Right kidney (tissue), 1 donor: ENCODE results near the gene HSD17B8.

ENCODE experiments used
- DNase-seq: peaks from one replicate; pipeline ENCODE4 v3.0.0-alpha.2; 2016

Gene HSD17B8

DNA sequence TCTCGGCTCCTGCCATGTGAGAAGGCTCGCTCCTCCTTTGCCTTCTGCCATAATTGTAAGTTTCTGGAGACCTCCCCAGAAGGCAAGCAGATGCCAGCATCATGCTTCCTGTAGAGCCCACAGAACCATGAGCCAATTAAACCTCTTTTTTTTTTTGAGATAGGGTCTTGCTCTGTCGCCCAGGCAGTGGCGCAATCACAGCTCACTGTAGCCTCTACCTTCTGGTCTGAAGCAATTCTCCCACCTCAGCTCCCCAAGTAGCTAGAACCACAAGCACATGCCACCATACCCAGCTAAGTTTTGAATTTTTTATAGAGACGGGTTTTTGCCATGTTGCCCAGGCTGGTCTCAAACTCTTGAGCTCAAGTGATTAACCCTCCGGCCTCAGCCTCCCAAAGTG is 32.4 kb downstream of the HSD17B8 start:
- DNase-seq = no peak

DNA sequence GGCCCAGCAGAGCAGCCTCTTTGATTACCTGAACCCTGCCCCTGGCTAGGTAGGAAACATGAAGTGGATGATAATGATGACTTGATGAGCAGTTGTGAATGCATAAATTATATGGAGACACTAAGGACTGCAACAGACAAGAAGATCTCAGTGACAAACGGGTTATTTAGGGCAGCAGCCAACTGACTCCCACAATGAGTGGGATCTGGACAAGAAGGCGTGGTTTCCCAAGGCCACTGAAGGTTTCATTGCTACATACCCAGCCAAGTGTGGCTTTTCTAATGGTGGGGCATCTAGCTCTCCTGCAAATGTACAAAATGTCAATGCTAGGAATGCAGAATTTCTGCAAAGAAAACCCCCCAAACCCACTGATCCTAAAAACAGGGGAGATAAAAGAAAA is 33.3 kb downstream of the HSD17B8 start:
- DNase-seq = no peak

DNA sequence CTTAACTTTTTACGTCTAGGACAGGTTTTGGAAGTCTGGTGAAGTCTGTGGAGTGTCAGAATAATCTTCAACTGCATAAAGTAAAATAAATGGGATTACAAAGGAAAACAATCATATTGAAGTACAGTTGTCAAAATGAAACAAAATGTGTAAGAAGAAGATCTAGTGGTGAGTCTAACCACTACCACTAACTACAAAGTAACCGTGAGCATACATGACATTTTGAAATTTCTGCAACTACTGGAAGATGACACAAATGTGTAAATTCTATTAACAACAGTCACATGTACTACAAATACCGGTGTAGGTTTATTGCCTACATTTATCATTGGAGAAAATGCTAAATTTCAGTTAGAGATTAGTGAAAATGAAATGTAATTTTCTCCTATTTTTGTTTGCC is 37.5 kb downstream of the HSD17B8 start:
- DNase-seq = no peak

DNA sequence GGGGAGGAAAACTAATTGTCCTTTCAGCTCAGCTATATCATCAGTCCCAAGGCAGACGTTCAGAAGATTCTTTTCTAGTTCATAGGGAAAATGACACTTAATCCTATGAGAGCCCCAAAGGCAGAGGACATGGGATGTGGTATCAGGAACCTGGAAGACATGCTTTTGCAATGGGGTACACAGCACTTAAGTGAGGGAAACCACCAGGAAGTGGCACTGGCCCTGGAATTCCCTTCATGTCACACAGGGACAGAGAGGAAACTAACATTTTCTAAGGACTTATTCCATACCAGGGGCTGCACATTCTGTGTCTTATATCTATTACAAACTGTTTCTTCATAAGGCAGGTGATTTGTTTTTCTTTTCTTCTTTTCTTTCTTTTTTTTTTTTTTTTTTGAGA is 39.0 kb downstream of the HSD17B8 start:
- no peak for DNase-seq

DNA sequence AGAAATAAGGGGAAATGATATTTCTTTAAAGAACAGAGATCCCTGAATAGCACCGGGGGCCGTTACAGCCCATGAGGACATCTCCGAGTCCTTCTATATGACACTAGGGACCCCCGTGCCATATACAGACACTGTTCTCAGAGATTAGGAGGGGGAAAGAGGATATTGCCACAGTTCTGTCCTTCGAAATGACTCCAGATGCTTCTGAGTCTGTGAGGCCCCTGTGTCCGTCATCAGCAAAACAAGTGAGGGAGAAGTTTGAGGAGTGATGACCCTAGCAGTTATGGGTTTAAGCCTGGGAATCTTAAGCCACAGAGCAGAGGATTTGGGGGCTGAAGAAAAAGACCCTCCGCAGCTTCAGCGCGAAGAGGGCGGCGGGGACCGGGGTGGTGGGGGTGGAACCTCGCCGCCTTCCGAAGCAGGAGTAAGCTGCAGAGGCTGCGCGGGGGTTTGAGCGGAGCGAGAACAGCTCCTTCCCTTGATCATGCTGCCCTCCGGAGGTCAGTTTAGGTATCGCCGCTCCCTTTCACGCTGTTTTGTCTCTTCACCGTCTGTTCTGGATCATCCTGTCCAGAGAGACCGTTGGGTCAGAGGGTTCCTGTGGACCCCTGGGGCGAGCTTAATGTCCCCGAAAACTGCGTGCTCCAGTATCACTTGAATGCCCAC is 43.7 kb downstream of the HSD17B8 start:
- DNase-seq = peak; percentile 65

DNA sequence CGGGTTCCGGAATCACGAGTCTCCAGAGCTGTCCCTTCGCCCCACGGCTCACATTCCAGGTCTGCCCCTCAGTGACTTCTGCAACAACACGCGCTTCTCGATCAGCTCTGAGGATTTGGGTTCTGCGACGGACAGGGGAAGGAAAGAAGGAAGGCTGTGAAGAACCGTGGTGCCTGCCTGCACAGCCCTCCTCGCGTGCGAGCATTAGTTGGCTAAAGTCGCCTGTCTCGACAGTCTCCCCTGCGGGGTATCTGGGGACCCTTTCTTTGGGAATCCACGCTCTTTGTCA is 44.1 kb downstream of the HSD17B8 start:
- DNase-seq = peak; percentile 87

DNA sequence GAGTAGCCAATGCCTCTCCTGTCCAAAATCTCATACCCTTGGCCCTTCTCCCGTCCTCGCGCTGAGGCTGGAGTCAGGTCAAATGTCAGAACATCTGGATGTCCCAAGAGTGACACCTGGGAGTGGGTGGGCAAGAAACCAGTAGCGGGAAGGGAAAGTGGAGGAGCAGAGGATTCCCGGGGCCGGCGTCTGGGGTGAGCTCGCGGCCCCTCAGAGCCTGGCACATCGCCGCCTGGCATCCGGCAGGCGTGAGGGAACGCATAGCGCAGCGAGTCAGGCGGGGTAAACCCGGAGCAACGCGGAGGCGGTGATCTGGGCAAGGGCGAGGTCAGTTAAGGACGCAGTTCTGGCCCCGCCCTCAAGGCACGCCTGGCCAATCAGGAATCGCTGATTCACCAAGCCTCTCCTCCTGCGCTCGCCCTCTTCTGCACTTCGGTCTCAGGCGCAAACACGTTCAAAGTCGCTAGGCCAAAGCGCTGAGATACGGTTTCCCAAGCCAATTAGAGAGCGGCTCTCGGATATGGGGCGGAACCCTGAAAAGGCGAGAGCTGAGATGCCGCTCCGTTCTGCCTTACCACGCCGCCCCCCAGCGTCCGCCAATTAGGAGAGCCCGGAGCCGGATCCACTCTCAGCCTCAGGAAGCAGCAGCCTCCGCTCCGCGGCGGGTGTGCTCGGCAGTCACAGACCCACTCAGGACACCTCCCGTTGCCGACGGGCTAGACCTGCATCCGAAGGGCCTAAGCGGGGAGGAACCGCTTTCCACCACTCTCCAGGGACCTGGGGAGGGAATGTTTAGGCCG is 44.7 kb downstream of the HSD17B8 start:
- peak; percentile 91 for DNase-seq

DNA sequence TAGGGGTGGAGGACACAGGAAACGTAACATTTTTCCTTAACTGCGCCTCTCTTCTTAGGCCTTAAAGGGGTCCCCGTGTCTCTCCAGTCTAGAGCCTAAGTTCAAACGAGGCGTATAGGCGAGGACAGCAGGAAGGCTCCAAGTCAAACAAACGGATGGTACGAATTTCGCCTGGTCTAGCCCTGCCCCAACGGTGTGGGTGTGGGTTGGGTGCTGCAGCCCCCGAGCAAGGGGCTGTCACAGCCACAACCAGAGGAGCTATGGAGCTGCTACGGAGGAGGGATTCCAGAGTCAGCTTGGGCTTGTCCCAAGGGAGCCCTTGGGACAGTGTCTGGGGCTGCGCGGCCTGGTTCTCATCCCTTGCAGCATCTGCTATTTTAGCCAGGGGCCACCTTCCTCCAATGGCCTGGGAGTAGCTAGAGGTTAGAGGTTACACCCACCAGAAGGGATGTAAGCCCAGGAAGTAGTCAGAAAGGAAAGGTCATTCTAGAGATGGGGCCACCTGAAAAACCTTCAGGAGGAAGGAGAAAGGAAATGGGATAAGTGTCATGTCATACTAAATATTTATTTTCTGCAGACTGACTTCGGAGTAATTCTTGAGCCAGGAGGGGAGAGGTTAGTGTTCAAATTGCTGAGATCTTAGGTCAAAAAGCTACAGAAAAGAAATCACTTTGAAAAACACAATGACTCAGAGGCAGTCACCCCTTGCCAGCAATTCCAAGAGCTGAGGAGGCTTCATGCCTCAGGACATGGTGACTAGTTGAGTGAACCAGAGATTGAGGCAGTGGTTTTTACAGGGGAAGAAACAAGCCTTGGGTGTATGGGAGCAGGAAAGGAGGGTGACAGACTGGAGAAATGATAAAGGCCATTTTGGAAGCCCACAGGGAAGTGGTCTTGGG is 45.5 kb downstream of the HSD17B8 start:
- no peak for DNase-seq

DNA sequence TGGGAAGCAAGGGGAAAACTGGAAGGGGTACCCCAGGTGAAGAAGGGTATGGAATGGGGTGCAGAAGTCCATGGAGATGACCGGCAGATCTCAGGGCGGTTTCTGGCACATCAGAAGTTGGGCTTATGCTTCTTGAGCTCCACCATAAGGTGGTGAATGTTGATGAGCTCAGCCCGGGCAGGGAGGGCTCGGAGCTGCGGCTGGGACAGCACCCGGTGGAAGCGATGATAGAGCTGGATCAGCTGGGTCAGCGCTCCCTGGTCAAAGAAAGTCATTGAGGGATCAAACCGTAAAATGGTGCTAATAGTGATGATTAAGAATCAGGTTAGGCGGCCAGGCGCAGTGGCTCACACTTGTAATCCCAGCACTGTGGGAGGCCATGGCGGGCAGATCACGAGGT is 46.3 kb downstream of the HSD17B8 start:
- DNase-seq = no peak

DNA sequence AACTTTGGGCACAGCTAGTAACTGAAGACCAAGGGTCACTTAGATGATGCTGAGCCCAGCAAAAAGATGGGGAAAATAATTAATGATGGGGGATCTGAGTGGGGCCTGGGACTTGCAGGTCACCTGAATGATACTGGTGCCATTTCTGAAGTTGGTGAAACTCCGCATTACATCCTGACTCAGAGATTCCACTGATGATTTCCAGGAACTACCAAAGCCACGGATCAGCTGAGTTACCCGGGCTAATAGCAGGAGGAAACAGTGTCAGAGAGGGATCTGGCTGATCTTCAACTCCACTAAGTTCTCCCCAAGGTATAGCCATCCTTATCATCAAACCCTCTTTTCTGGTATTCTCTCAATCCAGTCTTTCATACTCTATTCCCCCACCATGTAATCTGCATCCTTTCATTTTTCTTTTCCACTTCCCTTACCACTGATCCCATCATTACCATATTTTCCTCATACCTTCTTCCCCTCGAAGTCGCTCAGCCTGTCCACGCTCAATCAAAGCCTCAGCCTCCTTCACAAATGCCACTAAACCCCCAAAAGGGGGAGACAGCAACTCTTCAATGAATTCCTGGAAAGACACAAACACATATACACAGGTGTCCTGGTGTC is 47.0 kb downstream of the HSD17B8 start:
- no peak for DNase-seq

DNA sequence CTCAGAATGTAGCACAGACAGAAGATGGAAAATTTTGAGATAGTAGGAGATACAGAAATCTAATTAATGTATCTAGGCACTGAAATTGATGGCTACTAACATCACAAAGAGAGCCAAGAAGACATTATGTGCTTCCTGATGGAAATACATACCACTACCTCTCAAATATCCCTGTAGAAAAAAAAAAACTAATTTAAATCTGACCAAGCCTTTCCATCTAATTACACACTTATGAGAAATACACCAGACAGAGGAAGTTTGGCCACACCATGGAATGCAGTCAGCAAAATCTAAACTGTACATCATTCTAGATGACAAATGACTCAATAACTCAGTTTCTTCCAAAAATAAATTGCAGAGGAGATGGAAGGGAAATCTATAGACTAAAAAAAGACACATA is 48.3 kb downstream of the HSD17B8 start:
- no peak for DNase-seq

DNA sequence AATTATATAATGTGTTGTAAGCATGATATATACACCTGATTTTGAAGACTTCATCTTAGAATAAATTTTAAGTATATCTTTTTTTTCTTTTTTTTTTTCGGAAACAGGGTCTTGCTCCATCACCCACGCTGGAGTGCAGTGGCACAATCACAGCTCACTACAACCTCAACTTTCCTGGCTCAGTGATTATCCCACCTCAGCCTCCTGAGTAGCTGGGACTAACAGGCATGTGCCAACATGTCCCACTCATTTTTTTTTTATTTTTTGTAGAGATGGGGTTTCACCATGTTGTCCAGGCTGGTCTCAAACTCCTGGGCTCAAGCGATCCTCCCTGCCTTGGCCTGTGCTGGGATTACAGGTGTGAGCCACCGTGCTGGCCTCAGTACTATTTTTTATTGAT is 50.1 kb downstream of the HSD17B8 start:
- no peak for DNase-seq
